GM23248 (cell line): ENCODE results near the gene ATP10A. TPM values are rescaled to one million over a fixed set of nuclear protein-coding genes. Genes with fewer than 3 reads are reported as not detected.

Experiments used
- DNase-seq: peaks from one replicate; pipeline ENCODE4 v3.0.0-alpha.2; 2015
- H2AFZ ChIP-seq: fragments of 200-600 bp; sonication (generic); 2 replicates; pipeline ENCODE4 v1.6.1; 2016; ENCODE audit warnings: antibody characterized with exemption
- H3F3A ChIP-seq: fragments of 200-600 bp; sonication (generic); 2 replicates; pipeline ENCODE4 v1.6.1; 2016; ENCODE audit warnings: mild to moderate bottlenecking, antibody characterized with exemption, mixed run types; ENCODE audit not compliant: insufficient read depth
- H3K27ac ChIP-seq: fragments of 200-600 bp; sonication (generic); 2 replicates; pipeline ENCODE4 v1.5.1; 2016; ENCODE audit warnings: mild to moderate bottlenecking
- H3K27me3 ChIP-seq: fragments of 200-600 bp; sonication (generic); replicated peaks from 2 replicates; pipeline ENCODE4 v1.6.1; 2016; ENCODE audit warnings: mild to moderate bottlenecking; ENCODE audit not compliant: insufficient read depth
- H3K36me3 ChIP-seq: fragments of 200-600 bp; sonication (generic); 2 replicates; pipeline ENCODE4 v1.6.1; 2016; ENCODE audit warnings: low read depth, mild to moderate bottlenecking
- H3K4me1 ChIP-seq: fragments of 200-600 bp; sonication (generic); 2 replicates; pipeline ENCODE4 v1.6.1; 2016; ENCODE audit warnings: mild to moderate bottlenecking; ENCODE audit not compliant: insufficient read depth
- H3K4me2 ChIP-seq: fragments of 200-600 bp; sonication (generic); one replicate; pipeline ENCODE4 v1.6.1; 2016; ENCODE audit warnings: mild to moderate bottlenecking; ENCODE audit not compliant: unreplicated experiment
- H3K4me3 ChIP-seq: fragments of 200-600 bp; sonication (generic); 2 replicates; pipeline ENCODE4 v1.5.1; 2016; ENCODE audit warnings: mild to moderate bottlenecking
- H3K79me2 ChIP-seq: fragments of 200-600 bp; sonication (generic); 2 replicates; pipeline ENCODE4 v1.6.1; 2016; ENCODE audit warnings: mild to moderate bottlenecking; ENCODE audit not compliant: insufficient read depth
- H3K9ac ChIP-seq: fragments of 200-600 bp; sonication (generic); 2 replicates; pipeline ENCODE4 v1.6.1; 2016; ENCODE audit warnings: mild to moderate bottlenecking
- H3K9me2 ChIP-seq: fragments of 200-600 bp; sonication (generic); 2 replicates; pipeline ENCODE4 v1.6.1; 2016; ENCODE audit warnings: mixed run types, mild to moderate bottlenecking, moderate library complexity; ENCODE audit not compliant: insufficient read depth
- H3K9me3 ChIP-seq: fragments of 200-600 bp; sonication (generic); one replicate; pipeline ENCODE4 v1.6.1; 2017; ENCODE audit warnings: low read depth
- H4K20me1 ChIP-seq: fragments of 200-600 bp; sonication (generic); 2 replicates; pipeline ENCODE4 v1.6.0; 2016; ENCODE audit not compliant: insufficient read depth
- EZH2 ChIP-seq: fragments of 200-600 bp; sonication (generic); IDR thresholded peaks from 2 replicates; pipeline ENCODE4 v1.6.1; 2018; ENCODE audit warnings: antibody characterized with exemption, mild to moderate bottlenecking; ENCODE audit not compliant: insufficient read depth, poor library complexity, severe bottlenecking
- EZH2phosphoT487 ChIP-seq: fragments of 200-600 bp; sonication (generic); IDR thresholded peaks from 2 replicates; pipeline ENCODE4 v1.6.1; 2018; ENCODE audit warnings: antibody characterized with exemption, moderate library complexity, mild to moderate bottlenecking, low read depth; ENCODE audit not compliant: insufficient read depth
- WGBS, 2 experiments: methylation state at CpG; one replicate each; pipeline ENCODE4 v1.1.6; 2015 to 2017; ENCODE audit warnings: low lambda C conversion rate in 2 of 2, low coverage in 1 of 2; ENCODE audit errors: missing lambda C conversion rate in 2 of 2; 5-methylcytosine and 5-hydroxymethylcytosine counted together
- in situ Hi-C: fragments of 300-500 bp; cut with MboI; formaldehyde crosslinking; loops from 2 replicates; pipeline ENCODE4 v1.15.0; 2020
- polyA plus RNA-seq: library from polyadenylated mRNA; unstranded; fragments of >200 nt; fragmentation: Nextera tagmentation; extraction: Ambion mirVana; gene quantifications from 2 replicates; pipeline ENCODE4 v1.2.1, GENCODE V29; 2016
- total RNA-seq: library from RNA; depleted of rRNA; stranded (reverse); fragments of >200 nt; shearing (Covaris generic); gene quantifications from 2 replicates; pipeline ENCODE4 v1.2.3, GENCODE V29; 2014

ATP10A gene
- total and polyA plus RNA-seq, 2 experiments from 2014 or later, result 20.4 to 64.1 TPM

GRCh38 chr15:25866874-25867273 lies 3.7 kb upstream of the ATP10A start:
- Histone ChIP-seq H3K27ac (no peak overlapping the region), H2AFZ (no peak overlapping the region), H3K4me2 (no peak overlapping the region), H4K20me1 (no peaks in the 10 kb centered on the region), H3K9ac (no peak overlapping the region), H3K79me2 (peaks cover 22% of the 10 kb centered on the region), H3K36me3 (no peaks in the 10 kb centered on the region), H3K4me1 (0 out of 2 replicates have a peak, but pooled peaks cover 8% of the 10 kb centered on the region), H3F3A (no peaks in the 10 kb centered on the region), H3K27me3 (no peaks in the 10 kb centered on the region), H3K9me3 (no peaks in the 10 kb centered on the region), H3K4me3 (no peak overlapping the region), H3K9me2 (no peaks in the 10 kb centered on the region)
- TF ChIP-seq EZH2phosphoT487 (no peak), EZH2 (no peak)
- WGBS, 2 experiments, result 96 to 99% methylated on average over 7 of the region's 7 CpGs
- DNase-seq, result no peak
- in situ Hi-C loops, result no loop called here

- Histone ChIP-seq H3K4me2 (no peak overlapping the region), H3K9me2 (no peaks in the 10 kb centered on the region), H3K9ac (no peak overlapping the region), H3K79me2 (peaks cover 28% of the 10 kb centered on the region), H3K27ac (no peak overlapping the region), H3F3A (peaks cover 5% of the 10 kb centered on the region; the same call in 1 of the 2 replicates), H3K36me3 (no peaks in the 10 kb centered on the region), H3K9me3 (no peaks in the 10 kb centered on the region), H3K4me1 (0 out of 2 replicates have a peak, but pooled peaks cover 8% of the 10 kb centered on the region), H3K27me3 (no peaks in the 10 kb centered on the region), H2AFZ (no peak overlapping the region), H4K20me1 (no peaks in the 10 kb centered on the region), H3K4me3 (no peak overlapping the region)
- DNase-seq, result no peak
- TF ChIP-seq EZH2phosphoT487 (no peak), EZH2 (no peak)
- in situ Hi-C loops, result no loop called here
- WGBS, 2 experiments, result 98 to 99% methylated on average over 8 of the region's 8 CpGs
Observed at GRCh38 chr15:25866251-25866650, 3.1 kb upstream of the ATP10A start.

GRCh38 chr15:25864966-25865365 lies 1.8 kb upstream of the ATP10A start:
- Histone ChIP-seq H3K4me2 (no peak overlapping the region), H3F3A (peaks cover 6% of the 10 kb centered on the region; the same call in 1 of the 2 replicates), H3K9me3 (no peaks in the 10 kb centered on the region), H3K4me3 (no peak overlapping the region), H2AFZ (no peak overlapping the region), H3K27ac (no peak overlapping the region), H4K20me1 (no peaks in the 10 kb centered on the region), H3K27me3 (no peaks in the 10 kb centered on the region), H3K36me3 (no peaks in the 10 kb centered on the region), H3K9ac (no peak overlapping the region), H3K4me1 (peaks cover 14% of the 10 kb centered on the region), H3K79me2 (peaks cover 41% of the 10 kb centered on the region), H3K9me2 (no peaks in the 10 kb centered on the region)
- WGBS, 2 experiments, result 87 to 92% methylated on average over 3 of the region's 3 CpGs
- no peak for DNase-seq
- no peak for TF ChIP-seq EZH2
- TF ChIP-seq EZH2phosphoT487, result no peak
- in situ Hi-C loops, result no loop called here

- in situ Hi-C loops, result no loop called here
Observed at GRCh38 chr15:25863968-25864580, 947 bp upstream of the ATP10A start.

More at GRCh38 chr15:25863968-25864580, 947 bp upstream of the ATP10A start:
- Histone ChIP-seq H2AFZ (peak overlapping the region; percentile 73), H3K27me3 (no peaks in the 10 kb centered on the region), H3K4me1 (peaks cover 20% of the 10 kb centered on the region), H3F3A (peaks cover 6% of the 10 kb centered on the region; the same call in 1 of the 2 replicates), H3K4me2 (peak overlapping the region; percentile 92), H3K4me3 (peak overlapping the region; percentile 96), H3K79me2 (peaks cover 50% of the 10 kb centered on the region), H3K9me3 (no peaks in the 10 kb centered on the region), H4K20me1 (no peaks in the 10 kb centered on the region), H3K27ac (peak overlapping the region; percentile 87), H3K9ac (peak overlapping the region; percentile 95), H3K36me3 (no peaks in the 10 kb centered on the region), H3K9me2 (no peaks in the 10 kb centered on the region)
- TF ChIP-seq EZH2 (no peak), EZH2phosphoT487 (no peak)
- DNase-seq, result peak; percentile 36
- WGBS, 2 experiments, result 49 to 60% methylated on average over 19 to 21 of the region's 21 CpGs
